ENCODE results near the gene SETSIP. TPM values are rescaled to one million over a fixed set of nuclear protein-coding genes. Genes with fewer than 3 reads are reported as not detected.
A peak's percentile ranks its signal among the peaks of the same experiment; 100 is the strongest.

Gene SETSIP, protein sequence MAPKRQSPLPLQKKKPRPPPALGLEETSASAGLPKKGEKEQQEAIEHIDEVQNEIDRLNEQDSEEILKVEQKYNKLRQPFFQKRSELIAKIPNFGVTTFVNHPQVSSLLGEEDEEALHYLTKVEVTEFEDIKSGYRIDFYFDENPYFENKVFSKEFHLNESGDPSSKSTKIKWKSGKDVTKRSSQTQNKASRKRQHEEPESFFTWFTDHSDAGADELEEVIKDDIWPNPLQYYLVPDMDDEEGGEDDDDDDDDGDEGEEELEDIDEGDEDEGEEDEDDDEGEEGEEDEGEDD
- total RNA-seq, result not detected in 2 replicates

DNA sequence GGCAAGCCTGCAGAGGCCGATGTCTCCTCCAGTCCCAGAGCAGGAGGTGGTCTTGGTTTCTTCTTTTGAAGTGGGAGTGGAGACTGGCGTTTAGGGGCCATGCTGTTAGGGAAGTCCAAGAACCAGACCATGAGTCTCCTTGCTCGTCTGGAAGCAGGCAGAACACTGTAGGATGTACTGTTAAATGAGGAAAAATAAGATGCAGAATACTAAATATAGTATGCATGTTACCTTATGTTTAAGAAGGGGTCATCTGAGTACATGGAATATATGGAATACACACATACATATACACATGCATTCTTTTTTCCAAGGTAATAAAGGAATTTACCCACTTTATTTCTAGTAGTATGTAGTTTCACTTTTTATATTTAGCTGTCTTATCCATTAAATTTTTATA is at the start of gene SETSIP:
Gene SETSIP, minus strand, starts transcription at position 101 of the 400 bp plus-strand sequence. Its CDS starts 0 bp downstream, at position 101.
- Mint-ChIP-seq H3K27ac (no peak within 1 kb of the TSS), H3K9me3 (no peaks in the 10 kb centered on the region), H3K4me3 (no peak within 1 kb of the TSS), H3K4me1 (peaks cover 5% of the 10 kb centered on the region), H3K36me3 (ENCODE audit: low read depth) (no peaks in the 10 kb centered on the region), H3K27me3 (peaks cover 10% of the 10 kb centered on the region)
- intact Hi-C loops (cut with micrococcal nuclease), result no loop called here
- DNase-seq, result peak; percentile 12

DNA sequence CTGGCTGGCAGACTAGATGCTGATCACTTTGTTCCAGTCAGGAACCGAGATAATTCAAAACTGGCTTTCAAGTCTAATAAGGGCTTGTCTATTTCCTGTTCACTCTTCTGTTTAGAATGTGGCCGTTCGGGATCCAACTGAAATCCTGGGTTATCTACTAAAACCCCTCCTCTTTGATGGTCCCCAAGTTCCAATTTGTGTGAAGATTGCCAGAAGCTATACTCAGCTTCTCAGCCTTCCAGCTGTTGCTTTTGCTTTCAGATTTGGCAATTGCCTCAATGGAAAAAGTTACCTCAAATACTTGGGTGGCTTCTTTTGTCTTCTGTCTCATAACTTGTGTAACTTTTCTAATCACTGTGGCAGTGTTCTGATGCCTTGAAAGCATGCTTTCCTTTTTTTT is 48.7 kb upstream of the SETSIP start:
- Mint-ChIP-seq H3K27me3 (no peaks in the 10 kb centered on the region), H3K9me3 (no peaks in the 10 kb centered on the region), H3K36me3 (ENCODE audit: low read depth) (no peaks in the 10 kb centered on the region), H3K4me3 (peak overlapping the region; percentile 64), H3K27ac (peak overlapping the region; percentile 63), H3K4me1 (peaks cover 7% of the 10 kb centered on the region)
- DNase-seq, result peak; percentile 72
- intact Hi-C loops (cut with micrococcal nuclease), result loop anchor here (5.0 kb wide), 1 partner anchor 42 kb away; the partner anchor contains the start of gene BTBD8

DNA sequence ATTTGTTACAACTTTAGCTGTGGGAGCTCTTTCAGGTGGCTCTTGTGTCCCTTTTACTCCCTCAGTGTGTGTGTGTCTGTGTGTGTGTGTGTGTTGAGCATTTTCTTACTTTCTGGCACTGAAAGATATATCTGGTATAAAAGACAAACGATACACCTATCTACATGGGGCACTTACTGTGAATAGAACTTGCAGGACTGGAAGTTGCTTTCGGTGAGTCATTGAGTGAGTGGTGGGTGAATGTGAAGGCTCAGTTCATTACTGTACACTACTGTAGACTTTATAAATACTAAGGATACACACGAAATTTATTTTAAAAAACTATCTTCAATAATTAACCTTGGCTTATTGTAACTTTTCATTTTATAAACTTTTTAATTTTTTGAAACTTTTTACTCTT is 43.6 kb upstream of the SETSIP start:
- Mint-ChIP-seq H3K27me3 (no peaks in the 10 kb centered on the region), H3K4me1 (peaks cover under 1% of the 10 kb centered on the region), H3K36me3 (ENCODE audit: low read depth) (no peaks in the 10 kb centered on the region), H3K4me3 (no peak overlapping the region), H3K27ac (no peak overlapping the region), H3K9me3 (no peaks in the 10 kb centered on the region)
- intact Hi-C loops (cut with micrococcal nuclease), result no loop called here
- DNase-seq, result no peak

DNA sequence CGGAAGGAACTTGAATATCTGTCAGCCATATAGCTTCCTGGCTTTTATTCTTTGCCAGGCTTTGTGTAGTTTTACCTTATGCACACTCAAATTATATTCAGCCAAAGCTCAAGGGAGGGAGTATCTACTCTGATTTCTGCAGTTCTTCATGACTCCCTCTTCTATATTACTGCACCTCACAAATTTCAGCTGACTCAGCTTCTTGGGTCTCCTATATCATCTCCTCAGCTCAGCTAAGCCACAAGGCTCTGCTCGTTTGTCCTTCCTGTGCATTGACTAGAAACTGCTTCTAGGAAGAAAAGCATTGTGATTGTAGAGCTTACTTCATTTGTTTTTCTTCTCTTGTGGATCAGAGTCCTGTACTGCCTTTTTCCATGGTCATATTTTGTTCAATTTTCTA is 42.3 kb upstream of the SETSIP start:
- Mint-ChIP-seq H3K4me3 (no peak overlapping the region), H3K27me3 (no peaks in the 10 kb centered on the region), H3K9me3 (no peaks in the 10 kb centered on the region), H3K27ac (no peak overlapping the region), H3K36me3 (ENCODE audit: low read depth) (no peaks in the 10 kb centered on the region), H3K4me1 (no peaks in the 10 kb centered on the region)
- intact Hi-C loops (cut with micrococcal nuclease), result no loop called here
- DNase-seq, result no peak

DNA sequence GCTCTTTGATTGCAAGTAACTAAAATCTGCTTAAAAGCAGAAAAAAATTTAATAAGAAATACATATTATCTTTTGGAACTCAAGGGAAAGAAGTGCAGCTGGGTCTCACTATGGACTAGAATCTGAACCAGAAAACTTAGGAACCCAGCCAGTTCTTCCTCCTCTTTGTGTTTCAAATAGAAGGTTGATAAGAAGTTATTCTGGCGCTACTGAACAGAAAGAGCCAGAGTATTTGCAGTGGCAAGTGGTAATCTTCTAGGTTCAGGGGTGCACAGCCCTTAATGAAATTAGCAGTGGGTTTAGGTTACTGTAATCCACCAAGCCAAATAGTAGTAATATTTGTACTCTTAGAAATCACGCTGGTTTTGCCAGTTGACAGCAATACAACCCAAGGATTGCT is 33.4 kb upstream of the SETSIP start:
- no peaks in the 10 kb centered on the region for H3K36me3 Mint-ChIP-seq (ENCODE audit: low read depth)

DNA sequence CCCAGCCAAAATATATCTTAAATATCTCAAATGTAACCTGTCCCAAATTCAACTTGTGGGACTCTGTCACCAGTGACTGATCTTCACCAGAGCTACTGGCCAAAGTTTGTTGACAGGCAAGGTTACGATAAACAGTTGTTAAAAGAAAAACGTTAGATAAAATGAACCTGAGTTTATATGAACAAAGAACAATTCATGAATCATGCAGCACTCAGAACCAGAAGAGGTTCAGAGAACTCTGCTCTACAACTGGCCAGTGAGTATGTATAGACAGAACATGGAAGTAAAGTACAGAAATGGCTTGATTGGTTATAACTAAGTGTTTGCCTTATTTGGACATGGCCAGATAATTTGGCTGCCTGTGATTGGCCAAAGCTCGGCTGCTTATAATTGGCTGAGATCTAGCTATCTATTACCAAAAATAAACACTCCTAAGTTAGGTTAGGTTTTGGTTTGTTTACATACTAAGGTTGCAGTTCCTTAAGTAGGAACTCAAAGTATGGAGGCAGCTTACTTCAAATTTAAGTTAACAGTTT is 30.4 kb upstream of the SETSIP start:
- Mint-ChIP-seq H3K36me3 (ENCODE audit: low read depth) (no peaks in the 10 kb centered on the region), H3K9me3 (no peaks in the 10 kb centered on the region), H3K27ac (no peak overlapping the region), H3K4me1 (no peaks in the 10 kb centered on the region), H3K4me3 (no peak overlapping the region), H3K27me3 (no peaks in the 10 kb centered on the region)
- intact Hi-C loops (cut with micrococcal nuclease), result no loop called here
- no peak for DNase-seq

More for the DNA sequence above, 33.4 kb upstream of the SETSIP start:
- DNase-seq, result no peak
- Mint-ChIP-seq H3K27me3 (no peaks in the 10 kb centered on the region), H3K9me3 (no peaks in the 10 kb centered on the region), H3K4me3 (no peak overlapping the region), H3K4me1 (no peaks in the 10 kb centered on the region), H3K27ac (no peak overlapping the region)
- intact Hi-C loops (cut with micrococcal nuclease), result no loop called here

DNA sequence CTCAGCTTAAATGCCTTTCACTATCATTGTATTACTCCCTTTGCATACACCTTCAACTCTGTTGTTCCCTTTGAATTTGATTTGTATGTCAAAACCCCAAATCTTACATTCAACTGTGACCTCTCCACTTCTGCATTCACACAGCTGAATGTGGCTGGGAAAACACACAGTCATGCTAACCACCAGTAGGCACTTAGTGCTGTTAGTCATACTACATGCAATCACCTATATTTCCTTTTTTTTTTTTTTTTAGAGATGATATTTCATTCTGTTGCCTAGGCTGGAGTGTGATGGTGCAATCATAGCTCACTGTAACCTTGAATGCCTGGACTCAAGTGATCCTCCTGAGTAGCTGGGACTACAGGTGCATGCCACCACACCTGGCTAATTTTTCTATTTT is 21.1 kb upstream of the SETSIP start:
- H3K36me3 Mint-ChIP-seq (ENCODE audit: low read depth), result no peaks in the 10 kb centered on the region

DNA sequence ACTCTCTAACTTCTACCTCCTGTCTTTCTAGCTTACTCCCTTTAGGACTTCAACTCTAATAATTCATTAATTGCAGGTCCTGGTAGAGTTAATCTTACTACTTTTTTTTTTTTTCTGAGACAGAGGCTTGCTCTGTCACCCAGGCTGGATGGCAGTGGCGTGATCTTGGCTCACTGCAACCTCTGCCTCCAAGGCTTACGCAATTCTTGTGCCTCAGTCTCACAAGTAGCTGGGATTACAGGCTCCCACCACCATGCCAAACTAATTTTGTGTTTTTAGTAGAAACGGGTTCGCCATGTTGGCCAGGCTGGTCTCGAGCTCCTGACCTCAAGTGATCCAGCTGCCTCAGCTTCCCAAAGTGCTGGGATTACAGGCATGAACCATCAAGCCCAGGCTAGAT is 20.7 kb upstream of the SETSIP start:
- peaks cover 1% of the 10 kb centered on the region for H3K36me3 Mint-ChIP-seq (ENCODE audit: low read depth)
- H3K27me3 Mint-ChIP-seq, result no peaks in the 10 kb centered on the region
- H3K27ac Mint-ChIP-seq, result no peak overlapping the region
- H3K9me3 Mint-ChIP-seq, result no peaks in the 10 kb centered on the region
- intact Hi-C loops (cut with micrococcal nuclease), result no loop called here
- peak; percentile 28 for DNase-seq
- H3K4me1 Mint-ChIP-seq, result peaks cover 3% of the 10 kb centered on the region
- no peak overlapping the region for H3K4me3 Mint-ChIP-seq

More for the DNA sequence above, 21.1 kb upstream of the SETSIP start:
- DNase-seq, result peak; percentile 40
- Mint-ChIP-seq H3K27ac (no peak overlapping the region), H3K4me1 (peaks cover 3% of the 10 kb centered on the region), H3K27me3 (no peaks in the 10 kb centered on the region), H3K4me3 (no peak overlapping the region), H3K9me3 (no peaks in the 10 kb centered on the region)
- intact Hi-C loops (cut with micrococcal nuclease), result no loop called here

DNA sequence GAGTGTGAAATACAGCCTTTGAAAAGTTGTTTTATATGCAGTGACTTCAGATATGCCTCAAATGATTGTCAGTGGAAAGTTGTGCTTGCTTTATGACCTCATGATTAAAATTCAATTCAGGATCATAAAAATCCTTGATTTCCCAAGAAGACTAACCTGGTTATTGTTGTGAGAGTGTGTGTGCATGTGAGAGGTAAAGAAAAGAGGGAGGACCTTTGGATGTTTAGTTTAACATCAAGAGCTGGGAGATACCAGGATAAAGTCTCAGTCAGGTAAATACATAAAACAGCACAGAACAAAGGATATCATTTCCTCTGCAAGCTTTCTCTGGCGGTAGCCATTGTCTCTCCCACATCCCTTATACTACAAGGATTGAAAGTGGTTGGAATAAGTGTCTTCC is 19.4 kb upstream of the SETSIP start:
- Mint-ChIP-seq H3K4me3 (no peak overlapping the region), H3K27ac (no peak overlapping the region), H3K9me3 (no peaks in the 10 kb centered on the region), H3K36me3 (ENCODE audit: low read depth) (peaks cover 2% of the 10 kb centered on the region), H3K27me3 (no peaks in the 10 kb centered on the region), H3K4me1 (peaks cover 3% of the 10 kb centered on the region)
- intact Hi-C loops (cut with micrococcal nuclease), result no loop called here
- no peak for DNase-seq

DNA sequence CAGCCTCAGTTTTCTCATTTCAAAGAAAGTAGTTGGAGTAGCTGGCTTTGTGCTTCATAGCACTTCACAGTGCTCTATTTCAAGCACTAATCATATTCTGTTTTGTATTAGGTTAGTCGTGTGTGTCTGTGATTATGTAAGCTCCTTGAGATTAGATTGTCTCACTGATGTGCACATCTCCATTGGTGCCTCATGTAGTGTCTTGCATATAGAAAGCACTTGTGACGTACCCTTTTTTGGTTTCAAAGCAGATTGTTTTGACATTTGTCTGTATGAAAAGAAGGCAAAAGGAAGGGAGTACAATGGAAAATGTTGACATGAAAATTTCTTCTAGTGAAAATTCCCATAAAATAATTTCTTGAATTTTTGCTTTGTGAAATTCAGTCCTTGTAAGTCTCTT is 18.9 kb upstream of the SETSIP start:
- peaks cover 3% of the 10 kb centered on the region for H3K4me1 Mint-ChIP-seq
- peak; percentile 23 for DNase-seq
- H3K9me3 Mint-ChIP-seq, result no peaks in the 10 kb centered on the region
- no peak overlapping the region for H3K4me3 Mint-ChIP-seq
- H3K27ac Mint-ChIP-seq, result no peak overlapping the region
- H3K27me3 Mint-ChIP-seq, result no peaks in the 10 kb centered on the region
- intact Hi-C loops (cut with micrococcal nuclease), result no loop called here
- H3K36me3 Mint-ChIP-seq (ENCODE audit: low read depth), result peaks cover 2% of the 10 kb centered on the region

DNA sequence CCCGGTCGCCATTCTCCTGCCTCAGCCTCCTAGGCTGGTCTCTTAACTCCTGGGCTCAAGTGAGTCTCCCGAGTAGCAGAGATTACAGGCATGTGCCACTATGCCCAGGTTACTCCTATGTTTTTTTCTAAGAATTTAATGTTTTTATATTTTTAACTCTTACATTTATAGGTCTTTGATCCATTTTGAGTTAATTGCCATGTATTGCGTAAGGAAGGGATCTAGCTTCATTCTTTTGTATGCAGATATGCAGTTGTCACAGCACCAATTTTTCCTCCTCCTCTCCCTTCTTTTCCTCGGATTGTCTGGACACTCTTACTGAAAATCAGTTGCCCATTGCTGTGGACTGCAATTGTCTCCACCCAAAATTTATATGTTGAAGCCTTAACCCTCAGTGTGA is 16.4 kb upstream of the SETSIP start:
- Mint-ChIP-seq H3K36me3 (ENCODE audit: low read depth) (peaks cover 2% of the 10 kb centered on the region), H3K4me3 (no peak overlapping the region), H3K4me1 (no peaks in the 10 kb centered on the region), H3K27ac (no peak overlapping the region), H3K9me3 (no peaks in the 10 kb centered on the region), H3K27me3 (no peaks in the 10 kb centered on the region)
- intact Hi-C loops (cut with micrococcal nuclease), result no loop called here
- no peak for DNase-seq

DNA sequence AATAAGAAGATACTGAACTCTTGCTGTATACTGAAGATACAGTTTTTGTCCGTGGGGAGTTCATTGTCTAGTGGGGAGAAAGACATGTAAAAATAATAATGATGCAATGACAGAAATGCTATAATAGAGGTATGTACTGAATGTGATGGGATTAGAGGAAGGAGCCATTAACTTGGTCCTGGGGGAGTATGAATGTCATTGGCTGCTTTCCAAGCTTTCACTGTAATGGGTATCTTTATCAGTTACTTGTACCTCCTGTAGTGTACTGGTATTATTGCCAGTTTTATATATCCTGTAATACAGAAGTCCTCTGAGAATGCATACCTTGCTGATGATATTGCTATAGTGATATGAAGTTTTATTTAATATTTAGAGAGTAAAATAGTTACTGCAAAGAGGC is 12.3 kb upstream of the SETSIP start:
- H3K9me3 Mint-ChIP-seq, result peaks cover 12% of the 10 kb centered on the region
- H3K36me3 Mint-ChIP-seq (ENCODE audit: low read depth), result peaks cover 4% of the 10 kb centered on the region
- intact Hi-C loops (cut with micrococcal nuclease), result loop anchor here (10.0 kb wide), 1 partner anchor 207 kb away; the partner anchor contains the start of genes GLMN and RPAP2
- no peak overlapping the region for H3K27ac Mint-ChIP-seq
- no peaks in the 10 kb centered on the region for H3K4me1 Mint-ChIP-seq
- H3K27me3 Mint-ChIP-seq, result no peaks in the 10 kb centered on the region
- no peak overlapping the region for H3K4me3 Mint-ChIP-seq
- DNase-seq, result no peak

DNA sequence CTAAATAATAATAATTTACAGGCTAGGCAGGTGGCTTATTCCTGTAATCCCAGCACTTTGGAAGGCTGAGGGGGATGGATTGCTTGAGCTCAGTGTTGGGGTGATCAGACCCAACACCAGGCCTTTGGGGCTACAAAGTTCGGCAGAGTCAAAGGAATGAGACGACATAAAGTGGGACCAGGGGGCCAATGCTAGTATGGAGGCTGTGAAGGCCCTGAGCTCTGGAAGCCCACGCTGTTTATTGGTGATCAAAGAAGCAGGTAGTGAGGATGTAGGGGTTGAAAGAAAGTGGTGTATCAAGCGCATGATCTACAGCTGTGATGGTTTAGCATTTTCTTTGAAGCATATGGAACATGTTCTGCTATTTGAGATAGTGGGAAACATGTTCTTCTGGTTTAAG is 10.5 kb upstream of the SETSIP start:
- Mint-ChIP-seq H3K4me3 (no peak overlapping the region), H3K36me3 (ENCODE audit: low read depth) (peaks cover 2% of the 10 kb centered on the region), H3K4me1 (peaks cover under 1% of the 10 kb centered on the region), H3K9me3 (peaks cover 12% of the 10 kb centered on the region), H3K27me3 (no peaks in the 10 kb centered on the region), H3K27ac (no peak overlapping the region)
- intact Hi-C loops (cut with micrococcal nuclease), result loop anchor here (10.0 kb wide), 1 partner anchor 209 kb away; the partner anchor contains the start of genes GLMN and RPAP2
- no peak for DNase-seq

DNA sequence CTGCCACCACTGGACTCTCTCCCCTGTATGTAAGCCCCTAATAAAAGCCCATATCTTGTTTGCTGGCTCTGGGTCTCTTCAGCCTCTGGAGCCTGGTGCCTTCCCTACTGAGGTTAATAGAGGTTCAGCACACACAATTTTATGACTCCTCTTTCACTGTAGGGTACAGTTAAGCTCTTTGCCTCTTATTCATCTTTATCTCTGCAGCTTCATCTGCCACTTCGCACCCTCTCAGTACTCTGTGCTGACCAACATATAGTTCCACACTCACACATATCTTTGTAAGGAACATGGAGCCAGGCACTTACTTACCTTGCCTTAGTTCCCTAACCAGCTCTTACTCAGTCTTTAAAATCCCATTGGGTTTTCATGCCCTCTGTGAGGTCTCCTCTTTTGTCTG is 9.4 kb upstream of the SETSIP start:
- Mint-ChIP-seq H3K36me3 (ENCODE audit: low read depth) (peaks cover 2% of the 10 kb centered on the region), H3K4me3 (no peak overlapping the region), H3K9me3 (peaks cover 12% of the 10 kb centered on the region), H3K27me3 (no peaks in the 10 kb centered on the region), H3K4me1 (peaks cover 6% of the 10 kb centered on the region), H3K27ac (no peak overlapping the region)
- intact Hi-C loops (cut with micrococcal nuclease), result loop anchor here (5.0 to 10.0 kb wide), 2 partner anchors 38 to 210 kb away; partner anchors contain the start of genes GLMN and RPAP2
- DNase-seq, result no peak

Data from activated CD4-positive, alpha-beta T cell treated with anti-CD3 and anti-CD28 coated beads, Interleukin-2, amount 10 ng/mL, durations not matched to agents 24 days and 14 days (primary cell).